Stimulated activated CD8-positive, alpha-beta memory T cell treated with anti-CD3 and anti-CD28 coated beads, Interleukin-4, amount 100 ng/mL, for 48 hours (primary cell): ENCODE measurements around the gene NTM.

Experiments used
- DNase-seq: peaks from one replicate; pipeline ENCODE4 v3.0.0-alpha.2; 2020

Gene NTM

GRCh38 chr11:131840545-131840944, 470.1 kb downstream of the NTM start:
- DNase-seq: no peak

GRCh38 chr11:131841028-131841427, 470.6 kb downstream of the NTM start:
- DNase-seq: no peak

GRCh38 chr11:131841925-131842635, 471.7 kb downstream of the NTM start:
- DNase-seq: no peak

- DNase-seq: no peak
Observed at GRCh38 chr11:131845255-131845654, 474.8 kb downstream of the NTM start.

- DNase-seq: no peak
Observed at GRCh38 chr11:131849485-131849884, 479.1 kb downstream of the NTM start.

GRCh38 chr11:131850507-131850906, 480.1 kb downstream of the NTM start:
- no peak for DNase-seq

- DNase-seq: no peak
Observed at GRCh38 chr11:131851964-131852755, 481.7 kb downstream of the NTM start.

GRCh38 chr11:131852757-131853156, 482.3 kb downstream of the NTM start:
- DNase-seq: no peak

- no peak for DNase-seq
Observed at GRCh38 chr11:131854391-131854790, 484.0 kb downstream of the NTM start.

- no peak for DNase-seq
Observed at GRCh38 chr11:131855320-131855719, 484.9 kb downstream of the NTM start.

- no peak for DNase-seq
Observed at GRCh38 chr11:131857246-131857645, 486.8 kb downstream of the NTM start.

GRCh38 chr11:131858505-131858904, 488.1 kb downstream of the NTM start:
- no peak for DNase-seq

- DNase-seq: no peak
Observed at GRCh38 chr11:131859538-131860210, 489.3 kb downstream of the NTM start.

GRCh38 chr11:131864228-131864627, 493.8 kb downstream of the NTM start:
- DNase-seq: no peak

GRCh38 chr11:131865860-131866259, 495.4 kb downstream of the NTM start:
- DNase-seq: no peak

GRCh38 chr11:131866535-131867400, 496.4 kb downstream of the NTM start:
- DNase-seq: no peak

GRCh38 chr11:131867457-131868257, 497.2 kb downstream of the NTM start:
- peak; percentile 25 for DNase-seq

- no peak for DNase-seq
Observed at GRCh38 chr11:131868629-131869507, 498.5 kb downstream of the NTM start.

- DNase-seq: no peak
Observed at GRCh38 chr11:131870305-131870704, 499.9 kb downstream of the NTM start.

GRCh38 chr11:131871006-131871405, 500.6 kb downstream of the NTM start:
- DNase-seq: no peak

GRCh38 chr11:131874070-131874469, 503.7 kb downstream of the NTM start:
- no peak for DNase-seq
